ENCODE results near the gene CDH4.

Gene CDH4

DNA sequence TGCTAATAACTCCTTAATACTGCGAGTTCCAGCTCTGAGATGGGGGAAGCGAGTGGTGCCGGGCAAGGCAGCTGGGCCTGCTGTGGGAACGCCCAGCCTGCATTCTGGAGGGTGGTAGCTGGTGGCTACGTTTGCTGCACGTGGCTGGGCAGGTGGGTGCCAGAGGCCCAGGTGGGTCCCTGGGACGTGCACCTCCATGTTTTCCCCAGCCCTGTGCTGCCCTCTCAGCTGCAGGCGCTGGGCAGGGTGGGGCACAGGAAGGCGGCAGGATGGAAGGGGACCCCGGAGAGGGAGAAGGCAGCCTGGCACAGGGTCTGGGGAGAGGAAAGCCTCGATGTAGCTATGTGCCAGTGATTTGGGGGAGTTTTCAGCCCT lies 388.8 kb downstream of the CDH4 start:
- DNase-seq, result peak; percentile 33

DNA sequence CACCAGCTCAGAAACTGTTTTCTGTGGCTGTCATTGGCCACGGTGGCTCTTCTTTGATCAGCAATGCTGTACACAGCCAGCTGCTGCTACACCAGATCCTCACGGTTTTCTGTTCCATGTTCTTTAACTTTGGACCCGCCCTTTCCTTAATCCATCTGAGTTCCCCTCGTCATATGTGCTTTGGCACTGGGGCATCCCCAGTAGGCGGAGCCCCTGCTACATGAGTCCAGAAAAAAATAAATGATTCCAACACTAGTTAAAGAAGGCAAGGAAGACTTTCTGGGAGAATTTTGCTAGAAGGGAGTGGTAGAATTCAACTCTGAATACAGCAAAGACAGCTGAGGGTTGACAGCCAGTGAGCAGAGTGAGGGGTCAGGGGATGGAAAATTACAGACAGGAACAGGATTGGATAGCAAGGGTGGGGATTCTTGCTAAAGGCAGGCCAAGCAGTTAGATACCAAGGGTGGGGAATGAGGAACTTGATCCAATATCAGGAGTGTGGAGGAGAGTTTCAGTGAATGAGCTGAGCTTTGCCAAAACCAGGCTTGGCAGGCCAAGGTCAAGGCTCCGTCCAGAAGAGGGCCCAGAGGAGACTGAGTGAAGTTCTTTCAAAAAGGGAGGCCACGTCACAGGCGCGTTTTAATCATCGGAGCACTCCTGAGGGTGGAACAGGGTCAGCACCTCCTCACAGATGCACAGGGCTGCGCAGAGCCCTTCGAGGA lies 391.8 kb downstream of the CDH4 start:
- DNase-seq, result no peak

DNA sequence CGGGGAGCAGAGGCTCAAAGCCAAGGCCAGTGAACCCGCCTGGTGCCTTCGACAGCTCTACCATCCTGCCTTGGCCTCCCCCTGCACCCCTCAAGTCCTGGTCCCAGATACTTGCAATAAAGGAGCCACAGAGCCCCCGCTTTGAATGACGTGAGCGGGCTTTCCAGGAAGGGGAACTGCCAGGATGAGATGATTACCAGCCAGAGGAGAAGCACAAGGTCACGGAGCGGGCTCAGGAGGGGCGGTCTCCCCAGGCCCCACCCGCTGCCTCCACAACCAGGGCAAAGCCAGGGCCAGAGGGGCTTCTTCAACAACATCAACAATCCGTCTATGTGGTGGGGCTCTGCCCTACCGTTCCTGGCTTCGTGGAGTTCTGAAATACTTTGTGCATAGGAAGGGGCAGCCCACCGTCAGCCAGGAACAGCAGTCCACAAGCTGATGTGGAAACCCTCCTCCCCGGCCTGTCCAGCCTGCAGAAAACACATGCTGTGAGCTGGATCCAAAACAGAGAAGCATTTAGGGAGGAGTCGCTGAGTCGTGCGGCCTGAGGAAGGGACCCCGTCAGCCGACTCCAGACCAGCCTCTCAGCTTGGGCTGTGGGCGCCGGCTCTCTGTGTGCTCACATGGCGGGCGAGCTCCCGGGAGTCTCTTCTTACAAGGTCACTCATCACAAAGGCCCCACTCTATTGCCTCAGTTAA lies 392.5 kb downstream of the CDH4 start:
- DNase-seq, result no peak

DNA sequence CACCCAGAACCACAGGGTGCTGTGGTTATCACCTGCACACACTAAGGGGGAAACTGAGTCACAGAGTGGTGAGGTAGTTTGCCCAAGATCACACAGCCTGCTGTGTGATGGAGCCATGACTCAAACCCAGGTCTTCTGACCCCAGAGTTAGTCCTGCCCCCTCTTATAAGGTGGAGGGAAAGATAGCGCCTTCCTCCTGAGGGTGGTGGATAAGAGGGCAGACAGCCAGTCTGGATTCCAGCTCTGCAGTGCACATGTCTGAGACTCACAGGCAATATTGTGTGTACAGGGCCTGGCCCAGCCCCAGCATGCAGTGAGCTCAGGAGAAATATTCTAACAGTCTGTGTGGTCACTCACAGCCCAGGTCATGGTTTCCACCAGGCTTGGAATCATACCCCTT lies 393.7 kb downstream of the CDH4 start:
- DNase-seq, result no peak

DNA sequence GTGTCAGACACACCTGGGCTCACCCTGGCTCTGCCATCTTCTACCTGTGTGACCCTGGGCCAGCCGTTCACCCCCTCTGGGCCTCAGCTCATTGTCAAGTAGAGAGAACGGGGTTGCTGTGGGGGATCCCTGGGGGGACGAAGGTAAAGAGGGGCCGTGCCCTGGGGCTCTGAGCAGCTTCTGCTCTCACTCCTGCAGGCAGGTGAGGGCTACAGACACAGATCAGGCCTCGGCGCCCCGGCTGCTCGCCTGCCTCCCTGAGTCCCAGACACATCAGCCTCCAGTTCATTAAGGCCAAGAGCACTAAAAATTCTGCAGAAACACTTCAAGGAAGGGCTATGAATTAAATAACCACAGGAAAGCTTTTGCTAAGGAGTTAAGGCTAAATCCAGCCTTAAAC lies 394.4 kb downstream of the CDH4 start:
- DNase-seq, result no peak

DNA sequence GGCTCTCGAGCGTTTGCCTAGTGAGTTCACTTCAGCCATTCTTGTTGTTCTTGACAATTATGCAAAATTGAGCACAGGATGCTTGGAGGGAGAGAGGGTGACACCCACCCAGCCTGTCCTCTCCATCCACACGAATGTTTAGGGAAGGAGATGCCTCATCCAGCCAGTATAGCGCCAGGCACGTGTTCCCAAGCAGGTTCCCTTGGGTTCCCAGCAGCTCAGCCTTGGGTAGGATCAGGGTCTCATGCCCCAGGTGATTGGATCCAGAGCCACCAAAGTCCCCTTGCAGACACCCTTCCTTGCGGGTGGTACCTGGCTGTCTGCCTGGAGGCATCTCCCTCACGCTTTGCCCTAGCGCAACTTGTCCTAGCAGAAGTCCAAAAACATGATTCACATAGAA lies 394.9 kb downstream of the CDH4 start:
- no peak for DNase-seq

DNA sequence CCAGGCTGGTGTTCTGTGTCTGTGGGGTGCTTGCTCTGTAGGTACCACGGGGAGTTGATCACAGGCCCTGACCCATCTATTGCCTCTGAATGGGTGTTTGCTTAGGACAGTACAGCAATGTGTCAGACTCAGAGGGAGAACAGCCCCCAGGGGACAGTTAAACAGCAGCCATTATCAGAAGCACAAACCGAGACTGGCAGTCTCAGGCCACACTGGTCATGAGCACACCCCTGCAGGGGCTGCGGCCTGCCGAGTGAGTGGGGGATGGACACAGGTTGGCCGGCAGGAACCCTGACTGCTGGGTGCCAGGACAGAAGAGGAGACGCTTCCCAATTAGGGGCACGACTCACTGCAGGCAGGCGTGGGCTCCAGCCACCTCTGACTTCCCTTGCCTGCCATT lies 395.6 kb downstream of the CDH4 start:
- DNase-seq, result no peak

DNA sequence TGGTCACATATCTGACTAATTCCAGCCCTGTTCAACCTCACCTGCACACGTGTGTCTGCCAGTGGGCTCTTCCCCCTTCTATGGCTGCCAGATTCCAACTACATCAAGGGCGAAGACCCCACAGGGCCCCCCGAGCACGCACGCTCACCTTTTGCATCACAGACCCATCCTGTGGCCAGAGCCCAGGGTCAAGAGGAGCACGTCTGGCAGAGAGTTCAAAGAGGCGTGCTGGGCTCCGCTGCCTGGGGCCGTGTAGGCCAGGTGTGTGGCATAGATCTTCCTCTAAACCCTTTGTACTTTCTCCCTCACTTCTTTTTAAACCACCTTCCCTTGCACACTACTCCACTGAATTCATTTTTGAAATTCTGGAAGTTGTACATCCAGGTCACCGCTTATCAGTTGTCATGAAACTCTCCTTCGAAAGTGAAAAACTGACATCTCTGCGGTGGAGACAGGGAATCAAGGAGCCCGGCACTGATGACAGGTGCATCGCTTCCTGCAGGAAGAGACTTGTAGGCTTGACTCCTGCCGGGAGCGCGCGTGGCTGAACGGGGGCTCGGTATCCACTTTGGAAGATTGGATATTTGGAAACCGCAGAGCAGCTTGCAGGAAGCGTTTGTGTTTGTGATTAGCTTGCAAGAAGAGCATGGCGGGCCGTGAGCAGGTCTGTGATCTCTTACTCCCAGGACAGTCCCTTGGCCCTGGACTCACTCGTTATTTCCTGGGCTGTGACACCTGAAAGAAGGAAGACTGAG lies 397.2 kb downstream of the CDH4 start:
- no peak for DNase-seq

DNA sequence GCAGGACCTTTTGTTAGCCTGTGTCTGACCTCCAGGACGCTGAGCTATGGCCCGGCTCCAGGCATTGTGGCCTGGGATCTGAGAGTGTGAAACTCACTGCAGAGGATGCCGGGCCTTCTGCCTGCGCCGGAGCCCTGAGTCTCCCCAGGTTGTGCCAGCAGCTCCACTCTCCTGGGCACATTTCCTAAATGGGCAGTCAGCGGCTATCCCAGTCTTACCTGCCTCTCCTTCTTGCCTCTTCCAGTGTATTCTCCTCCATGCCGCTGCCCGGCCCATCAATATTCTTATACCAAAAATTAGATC lies 397.8 kb downstream of the CDH4 start:
- no peak for DNase-seq

DNA sequence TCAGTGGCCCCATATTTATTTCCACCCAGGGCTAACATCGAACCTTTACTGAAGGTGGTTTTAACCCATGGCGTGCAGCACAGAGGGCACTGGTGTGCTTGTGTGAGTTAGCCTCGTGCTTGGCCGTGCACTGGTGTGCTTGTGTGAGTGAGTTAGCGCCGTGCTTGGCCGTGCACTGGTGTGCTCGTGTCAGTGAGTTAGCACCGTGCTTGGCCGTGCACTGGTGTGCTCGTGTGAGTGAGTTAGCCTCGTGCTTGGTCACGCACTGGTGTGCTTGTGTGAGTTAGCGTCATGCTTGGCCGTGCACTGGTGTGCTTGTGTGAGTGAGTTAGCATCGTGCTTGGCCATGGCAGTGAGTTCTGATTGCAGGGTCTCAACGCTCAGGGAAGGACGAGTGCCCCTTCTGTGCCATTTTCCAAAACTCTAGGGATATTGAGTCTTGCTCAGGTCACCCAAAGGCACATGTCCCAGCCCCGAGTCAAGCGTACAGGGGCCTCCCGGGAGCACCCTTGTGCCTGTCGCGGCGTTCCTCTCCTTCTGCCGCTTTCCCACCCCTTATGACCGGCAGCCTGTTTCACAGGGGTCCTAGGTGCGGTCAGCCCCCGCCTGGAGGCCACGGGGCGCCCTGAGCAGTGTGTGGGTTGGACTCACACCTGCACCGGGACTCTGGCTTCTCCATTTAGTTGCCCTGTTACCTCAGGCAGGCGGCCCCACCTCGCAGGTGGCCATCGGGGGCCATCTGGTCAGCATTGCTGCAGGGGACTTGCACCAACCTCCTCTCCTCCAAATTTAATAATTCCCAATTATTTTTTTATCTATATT lies 399.1 kb downstream of the CDH4 start:
- no peak for DNase-seq

DNA sequence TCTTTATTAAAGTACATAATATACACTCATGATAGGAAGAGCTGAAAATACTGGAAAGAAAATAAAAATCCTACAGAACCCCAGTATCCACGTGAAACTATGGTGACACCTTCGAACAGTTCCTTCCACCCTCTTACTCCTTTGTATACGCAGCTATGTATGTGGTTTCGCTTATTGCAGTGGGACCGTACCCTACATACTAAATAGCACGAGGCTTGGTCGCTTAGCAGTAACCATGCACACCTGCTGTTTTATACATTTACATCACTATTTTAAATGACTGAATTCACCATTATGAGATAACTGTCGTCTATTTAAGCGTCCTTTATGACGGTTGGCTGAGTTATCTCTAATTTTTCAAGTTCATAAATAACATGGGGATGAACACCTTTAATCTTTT lies 400.1 kb downstream of the CDH4 start:
- no peak for DNase-seq

DNA sequence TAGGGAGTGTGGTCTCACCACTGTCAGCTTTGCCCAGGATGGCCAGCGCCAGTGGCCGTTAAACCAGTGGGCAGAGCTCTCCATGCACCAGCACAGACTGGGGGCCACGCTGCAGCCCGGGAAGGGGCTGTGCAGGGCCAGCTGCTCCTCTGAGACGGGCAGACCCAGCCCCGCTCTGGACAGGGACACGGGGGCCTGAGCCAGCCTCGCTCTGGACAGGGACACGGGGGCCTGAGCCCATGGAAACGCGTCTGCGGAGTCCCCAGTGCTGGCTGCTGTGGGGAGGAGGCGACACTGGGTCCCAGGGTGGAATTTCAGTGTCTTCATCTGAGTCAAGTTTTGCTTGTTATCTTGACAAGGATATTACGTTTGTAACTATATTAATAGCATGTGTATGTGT lies 402.7 kb downstream of the CDH4 start:
- DNase-seq, result no peak

DNA sequence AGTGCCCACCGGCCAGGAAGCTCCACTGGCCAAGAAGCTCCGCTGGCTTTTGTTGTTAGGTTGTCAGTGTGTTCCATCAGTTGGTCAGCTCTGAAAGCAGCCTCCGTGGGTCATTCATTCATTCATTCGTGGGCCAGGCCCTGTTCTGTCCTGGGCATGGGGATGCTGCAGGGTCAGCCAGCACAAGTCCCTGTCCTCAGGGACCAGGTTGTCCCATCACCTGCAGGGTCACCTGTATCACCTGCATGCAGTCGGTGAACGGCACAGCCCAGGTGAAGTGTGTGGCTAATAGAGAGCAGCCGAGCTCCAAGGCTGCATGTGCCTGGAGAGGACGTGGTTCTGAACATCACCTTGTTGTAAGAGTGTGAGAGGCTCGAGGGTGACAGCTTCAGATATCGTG lies 403.5 kb downstream of the CDH4 start:
- DNase-seq, result no peak

DNA sequence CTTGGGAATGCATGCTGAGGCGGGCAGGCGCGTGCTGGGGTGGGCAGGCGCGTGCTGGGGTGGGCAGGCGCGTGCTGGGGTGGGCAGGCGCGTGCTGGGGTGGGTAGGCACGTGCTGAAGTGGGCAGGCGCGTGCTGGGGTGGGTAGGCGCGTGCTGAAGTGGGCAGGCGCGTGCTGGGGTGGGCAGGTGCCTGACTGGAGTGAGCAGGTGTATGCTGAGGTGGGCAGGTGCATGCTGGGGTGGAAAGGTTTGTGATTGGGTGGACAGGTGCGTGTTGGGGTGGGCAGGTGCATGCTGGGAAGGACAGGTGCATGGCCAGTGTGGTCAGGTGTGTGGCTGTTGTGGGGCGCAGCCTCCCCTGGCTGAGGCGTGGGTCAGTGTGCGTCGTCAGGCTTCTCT lies 404.1 kb downstream of the CDH4 start:
- DNase-seq, result no peak

DNA sequence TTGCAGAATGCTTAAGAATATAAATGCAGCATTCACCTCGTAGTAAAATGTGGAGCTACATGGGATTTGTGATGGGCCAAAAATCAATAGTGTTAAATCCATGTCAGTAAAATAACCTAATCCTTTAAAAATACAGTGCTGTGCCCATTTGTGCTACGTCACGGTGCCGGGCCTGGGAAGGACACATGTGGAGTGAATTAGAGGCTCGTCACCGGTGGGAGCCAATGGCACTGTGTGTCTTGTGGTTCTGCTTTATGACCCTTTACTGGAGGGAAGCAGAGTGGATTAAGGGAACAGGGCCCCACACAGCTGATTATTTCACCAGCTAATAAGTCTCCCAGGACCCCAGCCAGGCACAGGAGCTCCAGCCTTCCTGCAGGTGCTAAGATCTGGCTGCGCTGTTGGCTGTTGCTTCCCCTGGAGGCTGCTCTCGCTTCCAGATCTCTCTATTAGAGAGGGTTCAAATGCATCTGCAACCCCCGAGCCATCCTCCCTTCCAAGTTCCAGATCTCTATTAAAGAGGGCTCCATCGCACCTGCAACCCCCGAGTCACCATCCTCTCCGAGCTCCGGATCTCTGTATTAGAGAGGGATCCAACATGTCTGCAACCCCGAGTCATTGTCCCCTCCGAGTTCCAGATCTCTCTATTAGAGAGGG lies 405.8 kb downstream of the CDH4 start:
- no peak for DNase-seq

DNA sequence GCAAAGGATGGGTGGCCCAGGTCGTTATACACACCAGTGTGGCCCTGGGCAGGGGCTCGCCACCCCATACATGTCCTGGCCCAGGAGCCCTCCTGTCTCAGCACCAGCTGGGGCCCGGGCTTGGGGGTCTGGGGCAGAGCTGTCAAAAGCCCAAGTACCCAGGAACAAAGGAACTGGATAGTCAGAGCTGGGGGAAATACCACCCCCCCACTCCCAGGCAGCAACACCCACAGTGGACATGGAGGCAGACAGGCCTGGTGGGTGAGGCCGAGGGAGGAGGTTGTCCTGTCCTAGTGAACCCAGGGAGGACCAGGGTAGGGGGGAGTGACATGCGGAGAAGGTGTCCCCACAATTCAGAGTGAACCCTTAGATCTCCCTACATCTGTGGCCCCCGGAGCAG lies 406.5 kb downstream of the CDH4 start:
- no peak for DNase-seq

DNA sequence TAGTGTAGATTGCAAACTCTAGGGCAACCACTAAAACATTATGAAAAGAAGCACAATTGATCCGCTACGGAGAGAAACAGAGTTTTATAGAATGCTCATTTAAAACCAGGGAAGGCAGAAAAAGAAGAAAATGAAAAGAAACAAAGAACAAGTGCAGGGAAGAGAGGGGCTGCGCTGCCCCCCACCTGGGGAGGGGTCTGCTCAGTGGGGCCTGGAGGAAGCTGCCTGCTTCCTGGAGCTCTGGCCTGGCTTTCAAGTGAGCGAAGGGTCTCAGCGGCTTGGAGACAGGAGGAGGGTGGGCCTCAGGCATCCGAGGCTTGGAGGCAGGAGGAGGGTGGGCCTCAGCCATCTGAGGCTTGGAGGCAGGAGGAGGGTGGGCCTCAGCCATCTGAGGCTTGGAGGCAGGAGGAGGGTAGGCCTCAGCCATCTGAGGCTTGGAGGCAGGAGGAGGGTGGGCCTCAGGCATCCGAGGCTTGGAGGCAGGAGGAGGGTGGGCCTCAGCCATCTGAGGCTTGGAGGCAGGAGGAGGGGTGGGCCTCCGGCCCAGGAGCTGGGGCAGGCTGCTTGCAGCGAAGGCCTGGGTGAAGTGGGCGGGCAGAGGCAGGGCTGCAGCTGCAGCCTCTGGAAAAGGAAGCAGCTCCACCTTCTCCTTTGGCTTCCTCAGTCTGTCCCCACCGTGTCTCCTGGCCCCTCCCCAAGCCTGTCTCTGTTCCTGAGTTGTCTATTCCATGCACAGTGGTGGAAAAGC lies 407.4 kb downstream of the CDH4 start:
- no peak for DNase-seq

DNA sequence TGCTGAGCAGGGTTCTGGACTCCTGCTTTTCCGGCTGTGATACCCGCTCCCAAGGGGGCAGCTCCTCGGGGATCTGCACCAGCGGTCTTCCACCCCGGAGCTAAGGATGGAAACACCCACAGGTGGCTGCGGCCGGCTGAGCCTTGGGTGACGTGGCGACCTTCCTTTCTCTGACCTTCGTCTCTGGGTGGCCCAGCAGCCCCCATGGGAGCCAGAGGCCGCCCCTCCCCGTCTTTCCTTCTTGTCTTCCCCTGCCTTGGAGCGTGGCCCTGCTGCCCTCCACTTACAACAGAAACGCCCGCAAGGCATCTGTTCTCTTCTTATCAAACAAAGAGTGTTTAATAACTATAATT lies 407.9 kb downstream of the CDH4 start:
- no peak for DNase-seq

DNA sequence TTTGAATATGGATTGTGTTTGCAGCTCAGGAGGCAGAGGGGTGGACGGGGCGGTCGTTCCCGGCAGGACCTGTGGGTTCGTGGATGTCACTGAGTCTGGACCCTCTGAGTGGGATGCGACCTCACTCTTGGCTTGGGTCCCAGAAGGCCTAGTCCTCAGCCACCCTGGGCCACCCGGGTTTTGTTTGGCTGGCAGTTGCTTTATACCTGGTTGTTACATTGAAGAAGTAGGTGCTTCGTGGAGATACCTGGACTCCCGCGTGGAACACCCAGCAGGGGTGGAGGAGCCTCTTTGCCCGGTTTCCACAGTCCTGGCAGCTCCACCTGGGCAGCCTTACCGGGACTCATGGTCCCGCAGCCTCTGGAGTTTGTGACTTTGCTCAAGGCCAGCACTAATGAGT lies 408.5 kb downstream of the CDH4 start:
- no peak for DNase-seq

DNA sequence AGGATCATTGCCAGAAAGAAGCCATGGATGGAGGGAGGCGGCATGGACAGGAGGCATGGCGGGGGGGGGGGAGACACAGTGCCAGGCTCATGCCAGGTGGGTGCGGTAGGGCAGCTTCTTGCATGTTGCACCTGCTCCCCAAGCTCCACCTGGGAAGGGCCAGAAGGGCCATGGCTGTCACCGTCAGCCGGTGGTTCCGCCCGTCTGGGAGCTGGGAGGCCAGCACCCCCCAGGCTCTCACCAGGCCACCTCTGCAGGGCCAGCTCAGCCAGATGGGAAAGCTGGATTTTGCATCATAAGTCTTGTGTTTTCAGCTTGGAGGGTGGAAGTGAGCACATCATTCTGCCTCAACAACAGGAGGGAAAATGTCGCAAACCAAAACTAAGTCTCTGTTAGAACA lies 409.0 kb downstream of the CDH4 start:
- DNase-seq, result no peak

DNA sequence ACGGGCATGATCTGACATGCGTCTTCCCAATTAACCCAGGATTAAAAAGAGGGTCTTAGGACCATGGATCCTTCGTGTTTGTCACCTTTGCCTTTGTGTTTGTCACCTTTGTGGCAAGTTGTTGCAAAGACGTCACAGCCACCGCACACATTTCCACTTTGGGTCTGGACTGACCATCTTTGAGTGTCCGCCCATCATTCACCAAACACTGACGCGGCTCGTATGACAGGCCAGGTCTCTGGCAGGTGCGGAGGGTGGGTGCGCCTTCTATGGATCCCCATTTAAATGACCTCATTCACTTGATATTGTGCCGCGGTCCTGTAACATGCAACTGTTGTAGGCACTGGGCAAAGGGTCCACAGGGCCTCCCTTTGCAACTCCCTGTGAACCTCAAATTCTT lies 409.5 kb downstream of the CDH4 start:
- no peak for DNase-seq

DNA sequence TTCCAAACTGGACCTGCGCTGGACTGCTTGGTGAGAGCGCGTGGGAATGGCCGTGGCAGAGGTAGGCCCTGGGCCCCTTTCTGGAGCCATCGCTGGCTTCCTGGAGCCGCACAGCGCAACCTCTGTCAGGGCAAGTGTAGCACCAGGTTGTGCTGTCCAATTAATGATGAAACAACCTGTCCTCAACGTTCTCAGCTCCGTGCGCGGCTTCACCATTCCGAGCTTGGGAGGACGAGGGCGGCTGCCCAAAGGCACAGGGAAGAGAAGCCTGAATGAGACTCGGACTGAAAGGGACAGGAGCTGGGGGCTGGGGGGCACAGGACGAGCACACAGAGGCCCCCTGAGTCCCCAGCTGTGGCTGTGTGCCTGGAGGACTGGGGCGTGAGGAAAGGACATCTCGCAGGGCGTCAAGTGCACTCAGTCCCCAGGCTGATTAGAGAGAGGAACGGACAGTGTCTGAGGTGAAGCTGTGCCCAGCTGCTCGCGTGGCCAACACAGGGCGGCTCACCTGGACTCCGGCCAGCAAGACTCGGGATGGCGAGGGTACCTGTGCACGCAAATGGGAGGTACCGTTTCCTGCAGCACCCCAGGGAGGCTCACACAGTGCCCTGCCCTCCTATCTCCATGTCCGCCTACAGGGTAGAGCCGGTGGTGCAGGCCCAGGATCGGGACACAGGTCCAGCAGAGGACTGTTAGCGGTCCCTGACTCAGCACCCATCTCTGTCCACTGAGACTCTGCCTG lies 410.3 kb downstream of the CDH4 start:
- peak; percentile 51 for DNase-seq

Data from RPMI8226 (cell line).